BJ (cell line): ENCODE data around the gene BCAS3. TPM values are rescaled to one million over a fixed set of nuclear protein-coding genes. Genes with fewer than 3 reads are reported as not detected.

Experiments used
- CTCF ChIA-PET: fragments of 350-600 bp; formaldehyde crosslinking; extraction: SDS; loops from one replicate; lab custom pipeline; 2021; ENCODE audit warnings: antibody characterized with exemption, inconsistent platforms; lab: Yijun Ruan, JAX
- POLR2A ChIA-PET: fragments of 300-600 bp; sonication (Branson Sonifier 250); formaldehyde crosslinking; extraction: SDS; loops from one replicate; lab custom pipeline; 2021; ENCODE audit warnings: antibody characterized with exemption; lab: Charles Lee
- DNase-seq: peaks from one replicate; pipeline ENCODE4 v3.0.0-alpha.2; 2011; ENCODE audit warnings: low read depth
- H3K27me3 ChIP-seq: 2 replicates; pipeline ENCODE4 v1.6.0; 2011; ENCODE audit warnings: low read length; ENCODE audit not compliant: control insufficient read depth, insufficient read depth
- H3K36me3 ChIP-seq: 2 replicates; pipeline ENCODE4 v1.5.1; 2011; ENCODE audit warnings: low read length; ENCODE audit not compliant: control insufficient read depth, insufficient read depth
- H3K4me3 ChIP-seq: 2 replicates; pipeline ENCODE4 v1.5.1; 2011; ENCODE audit warnings: low read depth, mild to moderate bottlenecking, control low read depth, low read length
- CTCF ChIP-seq: IDR thresholded peaks from 2 replicates; pipeline ENCODE4 v1.5.1; 2011; ENCODE audit warnings: low read depth, mild to moderate bottlenecking, control low read depth, inconsistent platforms, low read length, moderate library complexity; ENCODE audit not compliant: insufficient read depth
- polyA plus RNA-seq: library from polyadenylated mRNA; depleted of rRNA; stranded (reverse); fragments of >200 nt; gene quantifications from 2 replicates; pipeline ENCODE4 v1.2.3, GENCODE V29; 2011

Gene BCAS3
- polyA plus RNA-seq, 1 experiment = 19.5 TPM

DNA sequence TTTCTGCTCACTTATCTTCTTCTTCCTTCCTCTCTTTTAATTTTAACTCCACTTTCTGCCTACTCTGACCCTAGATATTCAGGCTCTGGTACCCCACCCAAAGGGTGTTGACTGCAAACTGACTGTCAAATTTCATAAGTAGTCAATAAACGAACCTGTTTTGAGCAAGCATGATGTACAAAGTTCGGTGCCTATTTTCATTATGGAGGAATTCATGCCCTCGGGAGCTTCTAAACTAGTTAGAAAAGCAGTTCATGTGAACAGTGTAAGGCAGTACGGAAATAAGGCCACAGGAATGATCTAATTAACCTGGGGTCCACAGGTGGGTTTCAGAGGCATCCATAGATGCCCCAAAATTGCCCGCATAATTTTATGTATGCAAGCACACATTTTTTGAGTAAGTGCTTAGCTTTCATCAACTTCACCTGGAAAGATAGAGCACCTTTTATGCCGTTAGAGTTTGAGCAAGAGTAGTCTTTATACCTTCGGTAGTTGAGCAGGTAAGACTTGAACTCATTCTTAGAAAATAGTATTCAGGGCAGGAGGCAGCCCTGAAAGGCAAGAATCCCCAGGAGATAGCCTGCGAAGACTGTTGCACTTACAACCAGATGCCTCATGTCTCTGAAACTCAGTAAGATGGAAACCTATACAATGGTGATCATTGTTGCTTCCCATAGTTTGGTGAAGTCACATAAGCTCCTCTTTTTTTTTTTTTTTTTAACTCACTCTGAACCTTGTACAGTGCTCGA is 685.4 kb downstream of the BCAS3 start:
- no peak for DNase-seq
- POLR2A ChIA-PET = no interaction called here
- no peaks in the 10 kb centered on the region for H3K27me3 ChIP-seq
- CTCF ChIA-PET = no interaction called here
- TF ChIP-seq CTCF = no peak
- no peaks in the 10 kb centered on the region for H3K36me3 ChIP-seq
- no peak overlapping the region for H3K4me3 ChIP-seq

DNA sequence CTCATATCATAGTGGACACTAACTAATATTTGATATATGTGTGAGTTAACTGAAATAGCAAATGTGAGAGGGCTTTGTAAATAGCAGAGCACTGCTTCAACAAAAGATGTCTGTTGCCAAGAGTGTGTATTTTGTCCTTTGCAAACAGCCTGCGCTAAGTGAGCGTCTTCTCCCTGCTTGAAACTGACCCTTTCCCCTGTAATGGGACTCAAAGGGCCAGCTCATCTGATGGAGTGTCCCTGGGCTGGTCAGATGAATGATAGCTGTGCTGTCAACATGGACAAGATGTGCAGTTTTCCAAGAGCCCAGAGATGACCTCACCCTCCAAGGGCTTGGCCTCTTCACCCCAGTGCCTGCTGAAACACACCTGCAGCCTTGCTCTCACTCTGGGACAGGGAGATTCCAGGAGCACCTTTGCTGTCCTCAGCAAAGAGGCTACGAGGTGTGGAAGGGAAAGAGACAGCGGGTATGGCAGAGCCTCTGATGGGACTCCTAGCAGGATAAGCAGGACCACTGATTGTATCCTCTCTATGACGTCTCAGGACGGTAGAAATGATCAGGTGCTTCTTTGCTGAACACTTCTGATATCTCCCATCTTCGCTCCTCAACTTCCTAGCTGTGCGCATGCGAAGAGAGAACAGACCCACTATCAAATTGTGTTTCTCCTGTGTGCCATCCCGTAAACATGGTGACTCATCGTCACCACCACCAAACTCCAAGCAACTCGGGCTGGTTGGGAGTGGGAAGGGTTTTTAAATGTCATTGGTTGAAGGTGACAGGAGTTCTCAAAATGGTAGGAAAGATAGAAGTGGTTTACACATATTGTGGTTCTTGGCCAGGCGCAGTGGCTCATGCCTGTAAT is 686.2 kb downstream of the BCAS3 start:
- Histone ChIP-seq H3K36me3 (no peaks in the 10 kb centered on the region), H3K27me3 (no peaks in the 10 kb centered on the region), H3K4me3 (no peak overlapping the region)
- TF ChIP-seq CTCF = no peak
- ChIA-PET CTCF (interaction anchor here (1.2 kb wide), 1 partner anchor 50 kb away, joined by 3 read pairs; no protein-coding TSS in a partner anchor), POLR2A (no interaction called here)
- DNase-seq = no peak

DNA sequence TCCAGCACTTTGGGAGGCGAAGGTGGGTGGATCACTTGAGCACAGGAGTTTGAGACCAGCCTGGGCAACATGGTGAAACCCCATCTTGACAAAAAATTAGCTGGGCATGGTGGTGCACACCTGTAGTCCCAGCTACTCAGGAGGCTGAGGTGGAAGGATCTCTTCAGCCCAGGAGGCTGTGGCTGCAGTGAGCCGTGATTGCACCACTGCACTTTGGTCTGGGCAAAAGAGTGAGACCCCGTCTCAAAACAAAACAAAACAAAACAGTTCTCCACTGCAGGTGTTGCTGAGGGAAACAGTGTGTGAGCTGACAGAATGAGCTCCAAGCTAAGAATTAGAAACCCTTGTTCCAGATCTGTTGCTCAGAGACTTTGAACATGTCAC is 686.8 kb downstream of the BCAS3 start:
- no peaks in the 10 kb centered on the region for H3K27me3 ChIP-seq
- H3K36me3 ChIP-seq = no peaks in the 10 kb centered on the region
- H3K4me3 ChIP-seq = no peak overlapping the region
- ChIA-PET CTCF (interaction anchor here (1.2 kb wide), 1 partner anchor 50 kb away, joined by 3 read pairs; no protein-coding TSS in a partner anchor), POLR2A (no interaction called here)
- TF ChIP-seq CTCF = no peak
- DNase-seq = no peak

DNA sequence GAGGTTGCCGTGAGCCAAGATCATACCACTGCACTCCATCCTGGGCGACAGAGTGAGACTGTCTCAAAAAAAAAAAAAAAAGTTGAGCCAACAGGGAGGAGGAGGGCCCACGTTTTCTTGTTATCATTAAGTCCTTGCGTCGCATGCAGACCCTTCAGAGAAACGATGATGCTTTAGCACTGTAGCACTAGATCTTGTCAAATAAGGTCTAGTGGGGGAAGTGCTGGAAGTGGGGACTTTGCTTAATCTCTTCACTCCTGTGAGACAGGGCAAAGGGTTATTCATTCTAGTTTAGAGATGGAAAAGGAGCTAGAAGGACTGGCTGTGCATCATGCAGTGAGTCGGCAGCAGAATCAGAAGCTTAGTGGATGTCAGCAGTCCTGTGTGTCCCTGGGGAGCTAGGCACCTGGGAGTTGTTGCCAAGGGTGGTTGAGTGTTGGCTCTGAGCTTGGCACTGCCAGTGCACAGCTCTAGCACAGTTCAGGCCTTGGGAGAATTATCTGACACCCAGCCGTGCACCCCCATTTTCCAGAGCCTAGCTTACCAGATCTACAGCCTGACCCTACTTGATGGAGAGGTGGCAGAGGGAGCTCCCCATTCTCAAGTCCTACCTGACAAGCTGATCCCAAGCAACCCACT is 688.5 kb downstream of the BCAS3 start:
- H3K4me3 ChIP-seq = no peak overlapping the region
- ChIA-PET POLR2A (no interaction called here), CTCF (interaction anchor here (0.6 to 1.3 kb wide), 2 partner anchors 24 to 111 kb away, joined by 3 read pairs; no protein-coding TSS in a partner anchor)
- H3K27me3 ChIP-seq = no peaks in the 10 kb centered on the region
- no peak for DNase-seq
- TF ChIP-seq CTCF = no peak
- H3K36me3 ChIP-seq = no peaks in the 10 kb centered on the region
